NCI-H345 treated with DMSO at 0.1 percent for 48 hours (cell line): Measurements from ENCODE around the gene FBXW5.

Experiments used
- DNase-seq: peaks from one replicate; lab custom pipeline; 2025; ENCODE audit not compliant: unreplicated experiment; lab: John Stamatoyannopoulos, UW

FBXW5 gene

GRCh38 chr9:136936645-136937170 lies 7.8 kb downstream of the FBXW5 start:
- no peak for DNase-seq

- no peak for DNase-seq
These were observed 8.9 kb downstream of the FBXW5 start for GRCh38 chr9:136935651-136936050.

DNA sequence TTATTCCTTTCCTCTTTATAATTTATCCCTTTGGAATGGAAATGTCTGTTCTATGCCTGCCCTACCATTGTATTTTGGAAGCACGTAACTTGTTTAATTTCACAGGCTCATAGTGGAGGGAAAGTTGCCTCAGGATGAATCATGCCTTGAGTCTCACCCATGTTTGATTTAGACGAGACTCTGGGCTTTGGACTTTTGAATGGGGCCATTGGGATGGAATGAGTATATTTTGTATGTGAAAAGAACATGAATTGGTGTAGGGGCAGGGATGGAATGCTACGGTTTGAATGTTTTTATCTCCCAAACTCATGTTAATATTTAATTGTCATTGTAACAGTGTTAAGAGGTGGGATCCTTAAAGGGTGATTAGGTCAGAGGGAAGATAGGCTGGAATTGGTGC lies 10.3 kb downstream of the FBXW5 start:
- no peak for DNase-seq

- DNase-seq, result no peak
These were observed 12.9 kb downstream of the FBXW5 start for GRCh38 chr9:136931611-136932130.

- no peak for DNase-seq
These were observed 14.5 kb downstream of the FBXW5 start for GRCh38 chr9:136930014-136930413.

- no peak for DNase-seq
These were observed 15.9 kb downstream of the FBXW5 start for GRCh38 chr9:136928591-136928990.

GRCh38 chr9:136927343-136928271 lies 16.9 kb downstream of the FBXW5 start:
- no peak for DNase-seq

- DNase-seq, result no peak
These were observed 17.8 kb downstream of the FBXW5 start for GRCh38 chr9:136926749-136927148.

DNA sequence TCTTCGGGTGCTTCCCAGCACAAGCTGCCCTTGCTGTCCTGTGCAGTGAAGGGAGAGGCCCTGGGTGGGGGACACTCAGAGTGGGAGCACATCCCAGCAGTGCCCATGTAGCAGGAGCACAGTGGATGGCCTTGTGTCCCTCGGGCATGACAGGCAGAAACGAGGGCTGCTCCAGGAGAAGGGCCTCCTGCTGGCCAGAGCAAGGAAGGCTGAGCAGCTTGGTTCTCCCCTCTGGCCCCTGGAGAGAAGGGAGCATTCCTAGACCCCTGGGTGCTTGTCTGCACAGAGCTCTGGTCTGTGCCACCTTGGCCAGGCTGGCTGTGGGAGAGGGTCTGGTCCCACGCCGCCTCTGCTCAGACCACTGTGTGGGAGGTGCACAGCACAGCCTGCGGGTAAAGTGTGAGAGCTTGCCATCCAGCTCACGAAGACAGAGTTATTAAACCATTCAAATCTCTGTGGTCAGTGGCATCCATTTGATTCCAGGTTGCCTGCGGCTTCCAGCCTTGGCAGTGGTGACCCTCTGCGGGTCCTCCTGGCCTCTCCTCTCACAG lies 18.3 kb downstream of the FBXW5 start:
- DNase-seq, result no peak

- no peak for DNase-seq
These were observed 19.0 kb downstream of the FBXW5 start for GRCh38 chr9:136925414-136926153.

GRCh38 chr9:136923881-136924280 lies 20.7 kb downstream of the FBXW5 start:
- DNase-seq, result no peak

- DNase-seq, result no peak
These were observed 22.0 kb downstream of the FBXW5 start for GRCh38 chr9:136922540-136922939.

DNA sequence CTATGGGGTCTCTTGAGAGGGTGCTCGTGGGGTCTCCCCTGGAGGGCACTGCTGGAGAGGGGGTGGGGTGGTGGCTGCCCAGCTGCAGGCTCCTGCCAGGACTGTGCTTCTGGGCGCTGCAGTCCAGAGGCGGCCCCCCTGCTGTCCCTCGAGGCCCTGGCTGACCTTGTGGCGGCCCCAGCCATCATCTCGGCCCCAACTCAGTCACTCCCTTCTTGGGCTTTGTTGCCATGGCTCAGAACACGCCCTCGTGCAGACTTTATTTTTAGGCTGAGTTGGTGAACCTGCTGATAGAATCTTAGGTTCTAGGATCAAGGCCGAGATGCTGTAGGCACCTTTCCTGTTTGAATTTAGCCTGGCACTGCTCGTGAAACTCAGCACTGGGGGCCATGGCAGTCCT lies 22.8 kb downstream of the FBXW5 start:
- no peak for DNase-seq

GRCh38 chr9:136921307-136921706 lies 23.2 kb downstream of the FBXW5 start:
- DNase-seq, result no peak

DNA sequence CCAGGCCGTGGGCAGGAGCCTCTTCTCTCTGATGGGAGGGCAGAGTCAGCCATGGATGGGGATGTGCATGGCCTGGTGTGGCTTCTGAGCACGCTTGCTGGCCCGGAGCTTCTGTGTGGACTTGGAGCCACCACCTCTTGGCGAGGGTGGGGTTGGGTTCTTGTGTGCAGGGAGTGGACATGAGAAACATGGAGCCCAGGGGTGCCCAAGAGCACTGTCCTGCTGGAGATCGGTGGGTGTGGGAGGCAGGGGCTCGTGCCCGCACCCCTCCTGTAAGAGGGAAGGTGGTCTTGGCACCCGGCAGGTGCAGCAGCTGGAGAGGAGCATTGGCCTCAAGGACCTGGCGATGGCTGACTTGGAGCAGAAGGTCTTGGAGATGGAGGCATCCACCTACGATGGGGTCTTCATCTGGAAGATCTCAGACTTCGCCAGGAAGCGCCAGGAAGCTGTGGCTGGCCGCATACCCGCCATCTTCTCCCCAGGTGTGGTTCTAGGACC lies 23.8 kb downstream of the FBXW5 start:
- DNase-seq, result no peak

- DNase-seq, result no peak
These were observed 24.5 kb downstream of the FBXW5 start for GRCh38 chr9:136920069-136920468.

- DNase-seq, result no peak
These were observed 26.6 kb downstream of the FBXW5 start for GRCh38 chr9:136917902-136918301.

DNA sequence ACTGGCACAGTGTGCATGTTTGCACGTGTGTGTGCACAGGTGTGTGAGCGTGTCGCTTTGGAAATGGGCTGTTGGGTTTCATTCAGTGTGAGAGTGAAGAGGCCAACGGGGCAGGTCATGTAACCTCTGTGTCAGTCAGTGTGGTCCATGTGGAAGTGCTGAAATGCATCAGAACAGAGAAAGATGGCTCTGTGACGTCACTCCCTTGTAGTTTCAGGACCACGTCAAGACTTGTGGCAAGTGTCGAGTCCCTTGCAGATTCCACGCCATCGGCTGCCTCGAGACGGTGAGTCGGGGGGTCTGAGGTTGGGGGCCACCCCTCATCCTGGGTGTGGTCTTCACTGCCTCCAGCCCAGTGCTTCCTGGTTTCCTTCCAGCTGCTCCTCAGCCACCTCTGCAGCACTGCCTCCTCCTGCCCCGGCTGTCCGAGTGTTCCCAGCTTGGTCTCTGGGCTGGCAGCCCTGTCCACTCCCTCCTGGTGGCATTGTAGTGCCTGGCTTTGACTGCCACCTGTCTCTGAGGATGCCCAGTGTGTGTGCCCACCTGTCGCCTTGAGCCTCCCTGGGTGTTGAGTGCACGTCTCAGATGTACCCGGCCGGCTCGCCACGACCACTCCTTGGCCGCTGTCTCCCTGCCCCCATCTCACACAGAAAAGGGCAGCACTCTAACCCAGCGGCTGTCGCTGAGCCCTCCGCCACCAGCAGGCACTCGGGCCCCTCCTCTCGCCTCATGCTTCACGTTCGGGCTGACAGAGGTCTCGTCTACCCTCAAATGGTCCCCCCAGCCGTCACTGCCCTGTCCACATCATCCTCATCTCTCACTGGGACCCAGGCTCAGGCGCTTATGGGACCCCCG lies 28.0 kb downstream of the FBXW5 start:
- DNase-seq, result no peak

GRCh38 chr9:136915632-136916329 lies 28.8 kb downstream of the FBXW5 start:
- no peak for DNase-seq
